Measurements from ENCODE around the gene AGAP4.
"Not testable (repeated sequence)": the region's sequence is repeated elsewhere in the genome, so short reads cannot be mapped to it uniquely, and the experiment has no call there.

Gene AGAP4

DNA sequence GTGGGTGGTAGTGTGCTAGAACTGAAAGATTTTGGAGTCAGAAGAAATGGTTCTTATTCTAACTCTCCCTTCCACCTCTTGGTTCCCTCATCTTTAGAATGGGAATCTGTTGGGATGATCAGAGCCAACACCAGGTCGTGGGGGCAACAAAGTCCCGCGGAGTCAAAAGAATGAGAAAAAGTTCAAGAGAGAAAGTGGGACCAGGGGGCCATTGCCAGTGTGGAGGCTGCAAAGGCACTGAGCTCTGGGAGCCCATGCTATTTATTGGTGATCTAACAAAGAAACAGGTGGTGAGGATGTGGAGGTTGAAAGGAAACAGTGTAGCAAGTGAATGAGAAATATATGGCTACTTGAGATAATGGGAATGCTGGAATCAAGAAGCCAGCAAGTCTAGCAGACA lies 29.4 kb downstream of the AGAP4 start:
- TF ChIP-seq, protein P1, sequence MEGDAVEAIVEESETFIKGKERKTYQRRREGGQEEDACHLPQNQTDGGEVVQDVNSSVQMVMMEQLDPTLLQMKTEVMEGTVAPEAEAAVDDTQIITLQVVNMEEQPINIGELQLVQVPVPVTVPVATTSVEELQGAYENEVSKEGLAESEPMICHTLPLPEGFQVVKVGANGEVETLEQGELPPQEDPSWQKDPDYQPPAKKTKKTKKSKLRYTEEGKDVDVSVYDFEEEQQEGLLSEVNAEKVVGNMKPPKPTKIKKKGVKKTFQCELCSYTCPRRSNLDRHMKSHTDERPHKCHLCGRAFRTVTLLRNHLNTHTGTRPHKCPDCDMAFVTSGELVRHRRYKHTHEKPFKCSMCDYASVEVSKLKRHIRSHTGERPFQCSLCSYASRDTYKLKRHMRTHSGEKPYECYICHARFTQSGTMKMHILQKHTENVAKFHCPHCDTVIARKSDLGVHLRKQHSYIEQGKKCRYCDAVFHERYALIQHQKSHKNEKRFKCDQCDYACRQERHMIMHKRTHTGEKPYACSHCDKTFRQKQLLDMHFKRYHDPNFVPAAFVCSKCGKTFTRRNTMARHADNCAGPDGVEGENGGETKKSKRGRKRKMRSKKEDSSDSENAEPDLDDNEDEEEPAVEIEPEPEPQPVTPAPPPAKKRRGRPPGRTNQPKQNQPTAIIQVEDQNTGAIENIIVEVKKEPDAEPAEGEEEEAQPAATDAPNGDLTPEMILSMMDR (IDR thresholded peaks at IDR 0.05; ENCODE audit: unreplicated experiment in 3 of 3) = no peak
- Mint-ChIP-seq H3K4me1 (no peaks in the 10 kb centered on the region), H3K27me3 (ENCODE audit: low read depth) (no peaks in the 10 kb centered on the region), H3K27ac (no peak overlapping the region), H3K9me3 (peaks cover 8% of the 10 kb centered on the region), H3K36me3 (ENCODE audit: low read depth) (no peaks in the 10 kb centered on the region), H3K4me3 (no peak overlapping the region)

DNA sequence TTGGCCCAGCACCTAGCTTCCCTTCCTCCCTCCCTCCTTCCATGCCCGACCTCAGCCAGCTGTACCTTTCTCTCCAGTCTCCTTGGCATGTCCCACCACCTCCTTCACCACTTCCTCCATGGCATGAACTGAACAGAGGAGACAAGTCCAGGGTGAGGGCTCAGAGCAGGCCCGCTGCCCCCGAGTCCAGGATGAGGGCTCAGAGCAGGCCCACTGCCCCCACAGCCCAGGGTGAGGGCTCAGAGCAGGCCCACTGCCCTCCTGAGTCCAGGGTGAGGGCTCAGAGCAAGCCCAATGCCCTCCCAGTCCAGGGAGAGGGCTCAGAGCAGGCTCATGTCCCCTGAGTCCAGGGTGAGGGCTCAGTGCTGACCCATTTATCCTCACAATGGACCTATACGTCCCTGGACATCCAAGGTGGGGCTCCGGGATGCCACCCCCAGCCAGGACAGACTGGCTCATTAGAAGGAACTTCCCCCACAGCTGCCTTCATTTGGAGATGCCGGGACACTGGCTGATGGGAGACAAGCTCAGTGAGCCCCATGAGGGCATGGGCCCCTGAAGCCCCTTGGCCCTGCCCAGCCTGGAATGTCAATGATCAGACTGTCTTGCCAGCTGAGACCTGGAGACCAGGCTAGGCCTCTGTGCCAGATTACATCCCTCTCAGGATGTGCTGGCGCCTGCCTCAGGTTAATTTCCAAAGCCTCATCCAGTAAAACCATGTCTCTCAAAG lies 30.0 kb downstream of the AGAP4 start:
- no peak overlapping the region for H3K27ac Mint-ChIP-seq
- TF ChIP-seq, protein P1 (IDR thresholded peaks at IDR 0.05; ENCODE audit: unreplicated experiment in 3 of 3) = no peak

DNA sequence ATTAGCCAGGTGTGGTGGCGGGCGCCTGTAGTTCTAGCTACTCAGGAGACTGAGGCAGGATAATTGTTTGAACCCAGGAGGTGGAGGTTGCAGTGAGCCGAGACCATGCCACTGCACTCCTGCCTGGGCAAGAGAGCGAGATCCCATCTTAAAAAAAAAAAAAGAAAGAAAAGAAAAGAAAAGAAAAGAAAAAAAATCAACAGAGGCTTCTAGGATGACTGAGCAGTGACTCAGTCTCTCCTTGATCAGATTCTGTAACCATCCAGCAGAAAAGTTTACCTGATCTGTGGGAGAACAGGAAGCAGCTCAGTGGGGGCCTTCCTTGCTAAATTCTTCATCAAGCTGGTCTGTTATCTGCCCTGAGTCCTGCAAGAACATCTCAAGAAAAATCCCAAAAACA lies 33.2 kb downstream of the AGAP4 start:
- H3K9me3 Mint-ChIP-seq; H3K4me1 Mint-ChIP-seq; H3K27me3 Mint-ChIP-seq (ENCODE audit: low read depth); H3K4me3 Mint-ChIP-seq; H3K36me3 Mint-ChIP-seq (ENCODE audit: low read depth); H3K27ac Mint-ChIP-seq: not testable (repeated sequence)

More for the DNA sequence above, 30.0 kb downstream of the AGAP4 start:
- H3K9me3 Mint-ChIP-seq = peaks cover 8% of the 10 kb centered on the region
- no peak overlapping the region for H3K4me3 Mint-ChIP-seq
- H3K4me1 Mint-ChIP-seq = no peaks in the 10 kb centered on the region
- H3K27me3 Mint-ChIP-seq (ENCODE audit: low read depth) = no peaks in the 10 kb centered on the region
- H3K36me3 Mint-ChIP-seq (ENCODE audit: low read depth) = no peaks in the 10 kb centered on the region

DNA sequence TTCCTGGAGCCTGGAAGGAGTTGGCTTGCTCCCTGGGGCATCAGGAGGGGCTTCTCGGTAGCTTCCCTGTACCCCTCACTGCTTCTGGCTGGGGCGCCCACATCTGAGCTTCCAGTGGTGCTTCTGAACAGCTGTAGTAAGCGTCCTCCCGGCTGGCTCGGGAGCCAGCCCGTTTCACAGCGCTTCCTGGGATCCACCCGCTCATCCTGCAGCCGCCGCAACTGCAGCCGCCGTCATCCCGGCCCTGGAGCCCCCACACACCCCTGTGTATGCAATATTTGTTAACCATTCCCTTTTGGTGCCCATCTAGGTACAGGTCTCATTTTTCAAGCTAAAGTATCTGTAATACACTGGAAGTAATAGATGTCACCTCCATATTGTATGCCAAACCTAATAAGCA lies 34.3 kb downstream of the AGAP4 start:
- H3K9me3 Mint-ChIP-seq; H3K36me3 Mint-ChIP-seq (ENCODE audit: low read depth); H3K4me3 Mint-ChIP-seq; H3K27ac Mint-ChIP-seq; H3K4me1 Mint-ChIP-seq; H3K27me3 Mint-ChIP-seq (ENCODE audit: low read depth): not testable (repeated sequence)

DNA sequence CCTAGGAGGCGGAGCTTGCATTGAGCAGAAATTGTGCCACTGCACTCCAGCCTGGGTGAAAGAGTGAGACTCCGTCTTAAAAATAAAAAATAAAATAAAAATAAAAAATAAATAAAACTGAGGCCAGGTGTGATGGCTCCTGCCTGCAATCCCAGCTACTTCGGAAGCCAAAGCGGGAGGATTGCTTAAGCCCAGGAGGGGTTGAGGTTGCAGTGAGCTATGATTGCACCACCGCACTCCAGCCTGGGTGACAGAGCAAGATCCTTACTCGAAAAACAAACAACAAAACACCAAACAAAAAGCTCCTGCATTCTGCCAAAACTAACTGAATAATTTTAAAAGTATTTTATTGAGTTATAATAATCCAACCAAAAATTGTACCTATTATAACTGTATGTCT lies 36.2 kb downstream of the AGAP4 start:
- Mint-ChIP-seq H3K9me3 (no peaks in the 10 kb centered on the region), H3K4me1 (no peaks in the 10 kb centered on the region), H3K27me3 (ENCODE audit: low read depth) (no peaks in the 10 kb centered on the region), H3K4me3 (no peak overlapping the region), H3K27ac (no peak overlapping the region), H3K36me3 (ENCODE audit: low read depth) (no peaks in the 10 kb centered on the region)
- TF ChIP-seq, protein P1 (IDR thresholded peaks at IDR 0.05; ENCODE audit: unreplicated experiment in 3 of 3) = no peak

DNA sequence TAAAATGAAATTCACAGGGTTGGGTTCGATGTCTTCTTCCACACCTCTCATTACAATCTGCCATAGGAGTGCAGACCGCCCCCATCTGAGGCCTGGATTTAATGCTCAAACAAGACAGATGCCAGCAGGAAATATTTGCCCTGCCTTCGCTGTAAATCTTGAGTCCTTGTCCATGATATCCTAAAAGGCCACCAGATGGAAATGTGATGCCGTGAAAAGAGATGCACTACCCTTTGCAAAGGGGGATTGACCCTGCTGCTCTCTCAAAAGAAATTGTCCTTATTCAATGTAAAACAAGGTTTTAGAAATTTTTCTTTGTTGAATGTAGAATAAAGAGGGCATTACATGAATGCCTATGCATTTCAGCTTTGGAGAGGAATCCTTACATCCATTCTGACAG lies 37.5 kb downstream of the AGAP4 start:
- Mint-ChIP-seq H3K27me3 (ENCODE audit: low read depth) (no peaks in the 10 kb centered on the region), H3K4me3 (no peak overlapping the region), H3K9me3 (no peaks in the 10 kb centered on the region), H3K36me3 (ENCODE audit: low read depth) (no peaks in the 10 kb centered on the region), H3K27ac (no peak overlapping the region), H3K4me1 (no peaks in the 10 kb centered on the region)
- TF ChIP-seq, protein P1 (IDR thresholded peaks at IDR 0.05; ENCODE audit: unreplicated experiment in 3 of 3) = no peak

DNA sequence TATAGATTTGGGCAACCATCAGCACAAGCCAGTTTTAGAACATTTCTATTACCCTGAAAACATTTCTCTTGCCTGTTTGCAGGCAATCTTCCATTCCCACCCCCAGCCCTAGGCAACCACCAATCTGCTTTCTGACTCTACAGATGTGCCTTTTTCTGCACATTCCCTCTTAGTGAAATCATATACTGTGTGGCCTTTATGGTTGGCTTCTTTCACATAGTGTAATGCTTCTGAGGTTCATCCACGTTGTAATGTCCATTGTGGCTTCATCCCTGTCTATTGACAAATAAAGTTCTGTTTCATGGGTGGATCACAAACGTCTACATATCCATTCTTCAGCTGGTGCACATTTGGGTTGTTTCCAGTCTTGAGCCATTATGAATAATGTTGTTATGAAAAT lies 42.3 kb downstream of the AGAP4 start:
- not testable (repeated sequence) for H3K4me1 Mint-ChIP-seq; H3K27me3 Mint-ChIP-seq (ENCODE audit: low read depth); H3K4me3 Mint-ChIP-seq; H3K36me3 Mint-ChIP-seq (ENCODE audit: low read depth); H3K27ac Mint-ChIP-seq; H3K9me3 Mint-ChIP-seq

DNA sequence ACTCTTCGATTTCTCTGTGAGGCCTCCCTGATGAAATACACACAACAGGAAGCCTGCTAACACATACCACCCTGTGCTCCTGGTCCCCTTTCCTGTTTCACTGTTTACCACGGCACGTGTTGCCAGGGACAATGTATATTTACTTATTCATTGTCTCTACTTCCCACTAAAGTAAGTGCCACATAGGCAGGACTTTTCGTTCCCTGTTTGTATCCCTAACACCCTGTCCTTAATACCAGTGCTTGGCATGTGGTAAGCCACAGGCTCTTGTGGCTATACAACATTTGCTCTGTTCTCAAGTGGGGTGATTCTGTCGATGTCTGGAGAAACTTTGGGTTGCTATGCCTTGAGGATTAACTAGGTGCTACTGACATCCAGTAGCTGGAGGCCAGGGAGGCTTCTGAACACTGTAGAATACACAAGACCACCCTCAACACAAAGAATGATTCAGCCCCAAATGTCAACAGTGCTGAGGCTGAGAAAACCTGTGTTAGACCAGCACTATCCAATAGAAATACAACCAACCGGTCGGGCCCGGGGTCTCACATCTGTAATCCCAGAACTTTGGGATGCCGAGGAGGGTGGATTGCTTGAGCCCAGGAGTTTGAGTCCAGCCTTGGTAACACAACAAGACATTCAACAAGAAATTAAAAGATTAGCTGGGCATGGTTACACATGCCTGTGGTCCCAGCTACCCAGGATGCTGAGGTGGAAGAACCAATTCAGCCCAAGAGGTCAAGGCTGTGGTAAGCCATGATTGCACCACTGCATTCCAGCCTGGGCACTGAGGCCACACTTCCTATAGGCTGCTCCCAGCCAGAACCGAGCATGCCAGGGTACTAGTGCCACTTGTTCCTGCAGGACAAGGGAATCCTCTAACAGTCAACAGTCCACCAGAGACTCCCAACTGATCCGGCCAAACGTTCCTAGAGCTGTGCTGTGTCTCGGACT lies 44.0 kb downstream of the AGAP4 start:
- H3K27ac Mint-ChIP-seq; H3K9me3 Mint-ChIP-seq; H3K36me3 Mint-ChIP-seq (ENCODE audit: low read depth); H3K4me1 Mint-ChIP-seq; H3K27me3 Mint-ChIP-seq (ENCODE audit: low read depth); H3K4me3 Mint-ChIP-seq: not testable (repeated sequence)

DNA sequence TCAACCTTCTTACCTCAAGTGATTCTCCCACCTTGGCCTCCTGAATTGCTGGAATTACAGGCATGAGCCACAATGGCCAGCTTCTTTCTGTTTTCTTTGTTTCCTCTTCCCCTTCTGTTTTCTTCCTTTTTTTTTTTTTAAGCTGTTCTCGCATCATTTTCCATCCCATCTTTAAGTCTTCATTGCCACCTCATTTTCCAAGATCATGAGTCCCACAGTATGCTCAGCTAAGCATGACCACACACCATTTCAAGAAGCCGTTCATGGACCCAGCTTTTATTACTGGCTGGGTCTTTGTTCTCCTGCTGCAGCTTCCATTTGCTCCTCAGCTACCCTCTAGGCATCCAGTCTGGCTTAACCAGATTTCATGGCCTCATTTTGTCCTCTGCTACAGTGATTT lies 52.5 kb downstream of the AGAP4 start:
- H3K27ac Mint-ChIP-seq; H3K27me3 Mint-ChIP-seq (ENCODE audit: low read depth); H3K9me3 Mint-ChIP-seq; H3K4me3 Mint-ChIP-seq: not testable (repeated sequence)
- Mint-ChIP-seq H3K4me1 (peaks cover 11% of the 10 kb centered on the region), H3K36me3 (ENCODE audit: low read depth) (peaks cover 21% of the 10 kb centered on the region)

DNA sequence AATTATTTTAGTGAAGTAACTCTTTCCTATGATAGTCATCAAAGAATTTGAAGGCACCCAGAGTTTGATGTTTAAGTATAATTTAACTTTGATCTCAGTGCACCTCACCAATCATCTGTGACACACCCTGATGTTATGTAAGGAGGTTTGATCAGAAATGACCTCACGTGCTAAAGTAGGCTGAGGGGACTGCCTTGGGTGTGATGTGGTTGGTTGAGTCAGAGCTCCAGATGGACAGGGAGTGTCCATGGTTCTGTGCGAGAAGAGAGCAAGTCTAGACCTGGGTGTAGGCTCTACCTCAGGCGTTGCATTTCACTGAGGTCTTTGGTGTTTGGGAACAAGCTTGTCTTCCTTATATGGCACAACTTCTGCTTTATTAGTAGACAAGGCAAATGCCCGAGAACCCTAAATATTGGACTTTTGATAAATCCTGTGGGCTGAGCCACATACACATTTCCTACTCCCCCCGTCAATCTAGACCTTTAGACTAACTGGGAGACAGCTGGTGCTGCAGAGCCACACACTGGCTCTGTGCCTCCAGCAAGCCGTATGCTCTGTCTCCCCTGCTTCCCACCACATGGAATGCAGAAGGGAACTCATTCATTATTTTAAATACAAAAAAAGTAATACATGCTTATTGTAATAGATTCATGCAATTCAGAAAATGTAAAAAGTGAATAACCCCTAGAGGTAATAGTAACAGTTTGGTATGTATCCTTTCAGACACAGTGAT lies 56.4 kb downstream of the AGAP4 start:
- peak overlapping the region in 1 of 3 experiments; percentile 16 for H3K27ac Mint-ChIP-seq
- peaks cover 15% of the 10 kb centered on the region for H3K4me1 Mint-ChIP-seq
- H3K9me3 Mint-ChIP-seq; H3K4me3 Mint-ChIP-seq; H3K27me3 Mint-ChIP-seq (ENCODE audit: low read depth): not testable (repeated sequence)
- H3K36me3 Mint-ChIP-seq (ENCODE audit: low read depth) = peaks cover 31% of the 10 kb centered on the region

Measured in nephron (organoid).